ENCODE data around the gene PHYKPL. TPM values are rescaled to one million over a fixed set of nuclear protein-coding genes. Genes with fewer than 3 reads are reported as not detected.

The PHYKPL gene
- total and polyA plus RNA-seq, 12 donors: 15.0 to 125 (median 62.4) TPM

- no peaks in the 10 kb centered on the region for H3K9me3 ChIP-seq (replicated peaks in 1 of 3)
- no peaks in the 10 kb centered on the region for H3K36me3 ChIP-seq (replicated peaks in 1 of 2)
- 79 to 87% (median 84%) methylated on average over 27 of the region's 27 CpGs for WGBS, 4 donors
- intact Hi-C loops (cut with DNase I): no loop called here
- no peak within 1 kb of the TSS for H3K4me3 ChIP-seq
- H3K27me3 ChIP-seq: no peaks in the 10 kb centered on the region
- no peak within 1 kb of the TSS for H3K27ac ChIP-seq
- no peak for TF ChIP-seq POLR2A (IDR thresholded peaks at IDR 0.05)
- TF ChIP-seq CTCF (IDR thresholded peaks at IDR 0.05): no peak
- no peaks in the 10 kb centered on the region for H3K4me1 ChIP-seq (replicated peaks in 1 of 2)
- no peak for DNase-seq
Observed at GRCh38 chr5:178187014-178187413, 45.6 kb downstream of the PHYKPL start, which contains the start of gene GMCL2. TSS of gene GMCL2 (minus strand) at chr5:178187371. CDS start at chr5:178187299, 72 bp downstream.

- Histone ChIP-seq H3K4me3 (no peak overlapping the region), H3K36me3 (replicated peaks in 1 of 2) (no peaks in the 10 kb centered on the region), H3K27me3 (no peaks in the 10 kb centered on the region), H3K9me3 (replicated peaks in 1 of 3) (no peaks in the 10 kb centered on the region), H3K4me1 (replicated peaks in 1 of 2) (no peaks in the 10 kb centered on the region), H3K27ac (no peak overlapping the region)
- intact Hi-C loops (cut with DNase I): no loop called here
- TF ChIP-seq CTCF (IDR thresholded peaks at IDR 0.05) (no peak), POLR2A (IDR thresholded peaks at IDR 0.05) (no peak)
- 70 to 81% (median 74%) methylated on average over 6 of the region's 6 CpGs for WGBS, 4 donors
- DNase-seq: no peak
Observed at GRCh38 chr5:178186427-178186826, 46.2 kb downstream of the PHYKPL start.

GRCh38 chr5:178182158-178182876 lies 50.3 kb downstream of the PHYKPL start:
- Histone ChIP-seq H3K4me3 (no peak overlapping the region), H3K36me3 (replicated peaks in 1 of 2) (no peaks in the 10 kb centered on the region), H3K4me1 (replicated peaks in 1 of 2) (no peaks in the 10 kb centered on the region), H3K27ac (no peak overlapping the region), H3K9me3 (replicated peaks in 1 of 3) (no peaks in the 10 kb centered on the region), H3K27me3 (no peaks in the 10 kb centered on the region)
- intact Hi-C loops (cut with DNase I): no loop called here
- 40 to 48% (median 45%) methylated on average over 4 of the region's 4 CpGs for WGBS, 4 donors
- TF ChIP-seq CTCF (IDR thresholded peaks at IDR 0.05) (no peak), POLR2A (IDR thresholded peaks at IDR 0.05) (no peak)
- DNase-seq: no peak

- Histone ChIP-seq H3K4me1 (replicated peaks in 1 of 2) (no peaks in the 10 kb centered on the region), H3K27me3 (no peaks in the 10 kb centered on the region), H3K9me3 (replicated peaks in 1 of 3) (no peaks in the 10 kb centered on the region), H3K27ac (no peak overlapping the region), H3K4me3 (no peak overlapping the region), H3K36me3 (replicated peaks in 1 of 2) (no peaks in the 10 kb centered on the region)
- 34 to 42% (median 38%) methylated on average over 6 to 9 of the region's 9 CpGs for WGBS, 4 donors
- no peak for DNase-seq
- intact Hi-C loops (cut with DNase I): no loop called here
- TF ChIP-seq POLR2A (IDR thresholded peaks at IDR 0.05) (no peak), CTCF (IDR thresholded peaks at IDR 0.05) (no peak)
Observed at GRCh38 chr5:178180141-178180863, 52.3 kb downstream of the PHYKPL start.

All from adrenal gland (tissue), 12 donors.